ENCODE measurements around the gene PCA3. TPM values are rescaled to one million over a fixed set of nuclear protein-coding genes. Genes with fewer than 3 reads are reported as not detected.
"Not testable (repeated sequence)": the region's sequence is repeated elsewhere in the genome, so short reads cannot be mapped to it uniquely, and the experiment has no call there.

PCA3 gene
- total RNA-seq, 1 experiment from 2014 or later = not detected

- H3K36me3 Mint-ChIP-seq (ENCODE audit: insufficient read depth, unreplicated experiment) = no peaks in the 10 kb centered on the region
- peaks cover 30% of the 10 kb centered on the region for H3K27me3 Mint-ChIP-seq (ENCODE audit: unreplicated experiment)
- no peak overlapping the region for H3K27ac Mint-ChIP-seq (ENCODE audit: unreplicated experiment)
- intact Hi-C loops (cut with micrococcal nuclease; ENCODE audit: unreplicated experiment) = no loop called here
- TF ChIP-seq, protein P1, sequence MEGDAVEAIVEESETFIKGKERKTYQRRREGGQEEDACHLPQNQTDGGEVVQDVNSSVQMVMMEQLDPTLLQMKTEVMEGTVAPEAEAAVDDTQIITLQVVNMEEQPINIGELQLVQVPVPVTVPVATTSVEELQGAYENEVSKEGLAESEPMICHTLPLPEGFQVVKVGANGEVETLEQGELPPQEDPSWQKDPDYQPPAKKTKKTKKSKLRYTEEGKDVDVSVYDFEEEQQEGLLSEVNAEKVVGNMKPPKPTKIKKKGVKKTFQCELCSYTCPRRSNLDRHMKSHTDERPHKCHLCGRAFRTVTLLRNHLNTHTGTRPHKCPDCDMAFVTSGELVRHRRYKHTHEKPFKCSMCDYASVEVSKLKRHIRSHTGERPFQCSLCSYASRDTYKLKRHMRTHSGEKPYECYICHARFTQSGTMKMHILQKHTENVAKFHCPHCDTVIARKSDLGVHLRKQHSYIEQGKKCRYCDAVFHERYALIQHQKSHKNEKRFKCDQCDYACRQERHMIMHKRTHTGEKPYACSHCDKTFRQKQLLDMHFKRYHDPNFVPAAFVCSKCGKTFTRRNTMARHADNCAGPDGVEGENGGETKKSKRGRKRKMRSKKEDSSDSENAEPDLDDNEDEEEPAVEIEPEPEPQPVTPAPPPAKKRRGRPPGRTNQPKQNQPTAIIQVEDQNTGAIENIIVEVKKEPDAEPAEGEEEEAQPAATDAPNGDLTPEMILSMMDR (IDR thresholded peaks at IDR 0.05; ENCODE audit: unreplicated experiment) = no peak
- no peaks in the 10 kb centered on the region for H3K9me3 Mint-ChIP-seq (ENCODE audit: low read depth, unreplicated experiment)
- H3K4me1 Mint-ChIP-seq (ENCODE audit: low read depth, unreplicated experiment) = no peaks in the 10 kb centered on the region
- BruUV-seq (replicated peaks) = no TSS peak
- DNase-seq = no peak
- H3K4me3 Mint-ChIP-seq (ENCODE audit: low read depth, unreplicated experiment) = no peak overlapping the region
- CTCF ChIA-PET = no interaction called here
Measured at GRCh38 chr9:76741524-76741923, 22.7 kb upstream of the PCA3 start.

DNA sequence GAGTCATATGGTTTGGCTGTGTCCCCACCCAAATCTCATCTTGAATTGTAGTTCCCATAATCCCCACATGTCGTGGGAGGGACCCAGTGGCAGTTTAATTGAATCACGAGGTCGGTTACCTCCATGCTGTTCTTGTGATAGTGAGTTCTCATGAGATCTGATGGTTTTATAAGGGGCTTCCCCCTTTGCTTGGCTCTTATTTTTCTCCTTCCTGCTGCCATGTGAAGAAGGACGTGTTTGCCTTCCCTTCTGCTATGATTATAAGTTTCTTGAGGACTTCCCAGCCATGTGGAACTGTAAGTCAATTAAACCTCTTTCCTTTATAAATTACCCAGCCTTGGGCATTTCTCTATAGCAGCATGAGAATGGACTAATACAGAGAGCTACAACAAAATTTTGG, 21.3 kb upstream of the PCA3 start:
- peaks cover 33% of the 10 kb centered on the region for H3K27me3 Mint-ChIP-seq (ENCODE audit: unreplicated experiment)
- BruUV-seq (replicated peaks); DNase-seq; CTCF ChIA-PET; H3K4me3 Mint-ChIP-seq (ENCODE audit: low read depth, unreplicated experiment); H3K4me1 Mint-ChIP-seq (ENCODE audit: low read depth, unreplicated experiment); H3K27ac Mint-ChIP-seq (ENCODE audit: unreplicated experiment); intact Hi-C loops (cut with micrococcal nuclease; ENCODE audit: unreplicated experiment); H3K36me3 Mint-ChIP-seq (ENCODE audit: insufficient read depth, unreplicated experiment); H3K9me3 Mint-ChIP-seq (ENCODE audit: low read depth, unreplicated experiment): not testable (repeated sequence)

- Mint-ChIP-seq H3K36me3 (ENCODE audit: insufficient read depth, unreplicated experiment) (no peaks in the 10 kb centered on the region), H3K27ac (ENCODE audit: unreplicated experiment) (no peak overlapping the region), H3K4me3 (ENCODE audit: low read depth, unreplicated experiment) (no peak overlapping the region), H3K27me3 (ENCODE audit: unreplicated experiment) (peaks cover 36% of the 10 kb centered on the region), H3K4me1 (ENCODE audit: low read depth, unreplicated experiment) (no peaks in the 10 kb centered on the region), H3K9me3 (ENCODE audit: low read depth, unreplicated experiment) (no peaks in the 10 kb centered on the region)
- DNase-seq = no peak
- no TSS peak for BruUV-seq (replicated peaks)
- TF ChIP-seq, protein P1 (IDR thresholded peaks at IDR 0.05; ENCODE audit: unreplicated experiment) = no peak
- intact Hi-C loops (cut with micrococcal nuclease; ENCODE audit: unreplicated experiment) = no loop called here
- CTCF ChIA-PET = no interaction called here
Measured at GRCh38 chr9:76743931-76744330, 20.3 kb upstream of the PCA3 start.

DNA sequence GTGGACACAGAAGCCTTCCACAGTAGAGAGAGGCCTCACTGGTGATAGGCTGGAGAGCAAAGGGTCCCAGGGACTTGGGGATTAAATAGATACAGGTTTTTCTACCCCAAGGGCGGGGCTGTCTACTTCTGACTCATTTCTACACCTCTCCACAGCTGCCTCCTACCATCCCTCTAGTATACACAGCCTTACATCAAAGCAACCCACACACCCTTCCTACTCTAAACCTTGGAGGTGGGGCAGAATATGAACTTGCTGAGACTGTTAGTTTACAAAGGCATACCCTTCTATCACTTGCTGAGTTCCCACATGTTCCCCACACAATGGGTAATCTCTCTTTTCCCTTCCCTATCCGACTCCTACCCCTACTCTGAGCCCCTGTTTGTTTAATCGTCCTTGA, 19.9 kb upstream of the PCA3 start:
- CTCF ChIA-PET = no interaction called here
- intact Hi-C loops (cut with micrococcal nuclease; ENCODE audit: unreplicated experiment) = no loop called here
- no TSS peak for BruUV-seq (replicated peaks)
- TF ChIP-seq, protein P1 (IDR thresholded peaks at IDR 0.05; ENCODE audit: unreplicated experiment) = no peak
- Mint-ChIP-seq H3K36me3 (ENCODE audit: insufficient read depth, unreplicated experiment) (no peaks in the 10 kb centered on the region), H3K4me3 (ENCODE audit: low read depth, unreplicated experiment) (no peak overlapping the region), H3K4me1 (ENCODE audit: low read depth, unreplicated experiment) (no peaks in the 10 kb centered on the region), H3K27me3 (ENCODE audit: unreplicated experiment) (peaks cover 39% of the 10 kb centered on the region), H3K27ac (ENCODE audit: unreplicated experiment) (no peak overlapping the region), H3K9me3 (ENCODE audit: low read depth, unreplicated experiment) (no peaks in the 10 kb centered on the region)
- DNase-seq = no peak

- Mint-ChIP-seq H3K9me3 (ENCODE audit: low read depth, unreplicated experiment) (no peaks in the 10 kb centered on the region), H3K4me3 (ENCODE audit: low read depth, unreplicated experiment) (no peak overlapping the region), H3K36me3 (ENCODE audit: insufficient read depth, unreplicated experiment) (no peaks in the 10 kb centered on the region), H3K27ac (ENCODE audit: unreplicated experiment) (no peak overlapping the region), H3K27me3 (ENCODE audit: unreplicated experiment) (peaks cover 23% of the 10 kb centered on the region), H3K4me1 (ENCODE audit: low read depth, unreplicated experiment) (no peaks in the 10 kb centered on the region)
- intact Hi-C loops (cut with micrococcal nuclease; ENCODE audit: unreplicated experiment) = no loop called here
- TF ChIP-seq, protein P1 (IDR thresholded peaks at IDR 0.05; ENCODE audit: unreplicated experiment) = no peak
- DNase-seq = no peak
- no TSS peak for BruUV-seq (replicated peaks)
- CTCF ChIA-PET = no interaction called here
Measured at GRCh38 chr9:76751001-76751400, 13.2 kb upstream of the PCA3 start.

Measured in Calu3 (cell line).